Activated CD8-positive, alpha-beta memory T cell treated with anti-CD3 and anti-CD28 coated beads, Interleukin-2, amount 50 U/mL, for 4 hours (primary cell): Measurements from ENCODE around the gene PDE4D.

ENCODE experiments used
- DNase-seq: peaks from one replicate; pipeline ENCODE4 v3.0.0-alpha.2; 2020

The PDE4D gene

GRCh38 chr5:59157068-59157467 lies 736.5 kb downstream of the PDE4D start:
- no peak for DNase-seq

DNA sequence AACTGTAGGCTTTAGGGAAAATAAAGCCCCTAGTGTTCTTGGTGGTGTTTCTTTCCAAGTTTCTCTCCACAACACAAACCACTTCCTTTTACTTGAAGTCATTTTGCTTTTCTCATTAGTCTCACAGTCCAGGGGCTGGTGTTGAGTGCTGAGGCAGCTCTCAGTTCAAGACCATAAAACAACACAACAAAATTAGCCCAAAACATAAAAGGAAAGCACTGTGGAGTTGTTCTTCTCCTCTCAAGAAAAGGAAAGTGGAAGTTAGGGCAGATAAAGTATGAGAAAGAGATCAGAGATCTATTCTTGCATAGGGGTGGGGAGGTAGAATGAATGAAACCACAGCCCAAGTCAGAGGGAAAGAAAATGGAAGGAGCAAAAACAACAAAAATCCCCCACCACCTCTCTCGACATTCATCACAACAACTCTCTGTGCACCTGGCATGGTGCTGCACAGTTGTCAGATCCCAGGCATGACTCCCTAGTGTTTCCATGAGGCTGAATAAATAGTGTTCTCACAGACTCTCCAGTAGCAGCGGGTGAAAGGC lies 740.8 kb downstream of the PDE4D start:
- no peak for DNase-seq

GRCh38 chr5:59151162-59151889 lies 742.2 kb downstream of the PDE4D start:
- DNase-seq = no peak

GRCh38 chr5:59149827-59150226 lies 743.7 kb downstream of the PDE4D start:
- no peak for DNase-seq

GRCh38 chr5:59149271-59149670 lies 744.3 kb downstream of the PDE4D start:
- DNase-seq = no peak

GRCh38 chr5:59146729-59147128 lies 746.8 kb downstream of the PDE4D start:
- DNase-seq = no peak

- no peak for DNase-seq
Measured at GRCh38 chr5:59143926-59144333, 749.6 kb downstream of the PDE4D start.

DNA sequence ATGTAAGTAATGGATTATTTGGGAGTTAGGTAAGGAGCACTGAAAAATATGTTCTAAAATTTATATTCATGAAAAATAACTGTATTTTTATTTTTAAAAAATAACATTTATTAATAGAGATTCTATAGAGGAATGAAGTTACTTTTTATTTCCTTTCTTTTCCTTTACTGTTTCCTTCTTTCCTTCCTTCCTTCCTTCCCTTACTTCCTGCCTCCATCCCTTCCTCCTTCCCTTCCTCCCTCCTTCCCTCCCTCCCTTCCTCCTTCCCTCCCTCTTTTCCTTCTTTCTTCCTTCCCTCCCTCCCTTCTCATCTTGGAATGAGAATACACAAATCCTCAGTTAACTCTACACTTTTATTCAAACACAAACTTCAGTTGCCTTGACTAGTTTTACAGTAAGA lies 750.6 kb downstream of the PDE4D start:
- no peak for DNase-seq

DNA sequence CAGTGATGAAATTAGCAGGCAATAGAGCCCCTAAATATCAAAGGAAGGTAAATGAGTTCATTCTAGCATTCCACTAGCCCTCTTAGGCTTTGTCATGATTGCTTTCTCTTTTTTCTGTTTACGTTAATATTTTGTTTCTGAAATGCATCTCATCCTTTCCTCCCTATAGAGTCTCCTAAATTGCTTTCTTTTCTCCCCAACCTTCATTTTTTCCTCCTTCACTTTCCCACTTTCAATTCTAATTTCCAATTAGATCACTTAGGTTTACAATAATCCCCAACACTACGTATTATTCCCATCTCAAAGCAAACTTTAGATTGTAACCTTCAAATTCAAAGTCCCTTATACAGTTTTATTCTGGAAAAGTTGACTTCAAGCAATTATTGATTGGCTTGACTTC lies 751.4 kb downstream of the PDE4D start:
- DNase-seq = no peak

DNA sequence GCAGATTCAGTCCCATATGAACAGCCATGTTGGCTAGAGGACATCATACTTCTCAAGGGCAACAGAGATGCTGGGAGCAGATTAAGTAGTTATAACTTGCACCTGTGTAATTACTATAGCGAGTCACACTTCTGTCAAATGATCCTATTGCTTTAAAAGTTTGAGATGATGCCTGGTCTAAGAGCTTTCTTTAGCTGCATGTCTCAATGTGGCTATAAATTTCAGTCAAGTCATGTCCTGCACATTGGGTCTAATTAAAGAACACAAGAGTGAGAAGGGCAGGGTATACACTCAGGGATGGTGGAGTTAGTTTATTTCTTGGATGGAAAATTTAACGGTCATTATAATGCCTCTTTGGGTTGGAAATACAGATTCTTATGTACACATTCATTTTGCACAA lies 753.4 kb downstream of the PDE4D start:
- DNase-seq = no peak

- DNase-seq = no peak
Measured at GRCh38 chr5:59139695-59140094, 753.8 kb downstream of the PDE4D start.

GRCh38 chr5:59138509-59138908 lies 755.0 kb downstream of the PDE4D start:
- no peak for DNase-seq

GRCh38 chr5:59137846-59138245 lies 755.7 kb downstream of the PDE4D start:
- no peak for DNase-seq

- no peak for DNase-seq
Measured at GRCh38 chr5:59136549-59136948, 757.0 kb downstream of the PDE4D start.

DNA sequence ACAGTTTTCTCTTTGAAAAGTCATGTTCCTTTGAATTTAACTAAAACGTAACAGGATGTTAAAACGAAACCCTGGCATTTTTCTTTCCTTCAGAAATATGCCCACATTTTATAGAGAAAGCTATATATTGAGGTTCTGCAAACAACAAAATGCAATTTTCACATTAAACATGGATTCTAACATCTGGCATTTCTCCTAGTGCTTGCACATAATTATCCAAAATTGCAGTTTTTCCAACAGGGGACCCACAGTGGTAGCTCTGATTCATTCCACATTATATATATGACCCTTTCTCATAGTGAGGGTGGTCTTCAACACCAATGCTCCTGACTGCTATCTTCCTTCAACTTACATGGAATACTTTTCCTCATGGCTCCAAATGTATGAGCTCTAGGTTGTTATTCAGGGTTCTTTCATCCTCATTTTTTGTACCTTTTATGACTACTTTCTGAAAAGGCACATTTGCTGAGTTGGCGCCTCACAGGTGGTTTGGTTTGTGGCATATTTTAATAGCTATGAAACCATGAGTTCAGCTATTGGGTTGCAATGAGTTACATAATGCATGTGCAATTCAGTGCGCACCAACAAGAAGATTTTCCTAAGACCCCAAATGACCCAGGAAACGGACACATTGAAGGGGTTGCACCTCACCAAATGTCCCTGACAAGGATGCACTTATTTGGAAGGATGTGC lies 758.9 kb downstream of the PDE4D start:
- DNase-seq = no peak

- DNase-seq = no peak
Measured at GRCh38 chr5:59133764-59134261, 759.7 kb downstream of the PDE4D start.

DNA sequence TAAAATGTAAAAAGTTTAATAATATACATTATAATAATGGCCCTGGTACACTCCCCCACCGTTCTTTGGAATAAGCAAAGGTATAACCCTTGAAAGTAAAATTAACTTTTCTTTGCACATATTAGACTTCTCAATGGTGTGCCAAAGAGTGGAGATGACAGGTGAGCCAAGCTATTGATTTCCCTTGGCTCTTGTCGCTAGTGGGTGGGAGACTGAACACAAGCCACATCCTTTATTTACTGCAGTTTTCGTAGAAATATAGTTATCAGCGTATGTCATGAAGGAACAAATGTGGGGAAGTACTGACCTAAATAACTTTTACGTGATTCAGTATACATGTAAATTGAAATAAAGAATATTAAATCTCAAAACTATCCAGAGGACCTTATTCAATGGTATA lies 761.4 kb downstream of the PDE4D start:
- no peak for DNase-seq

DNA sequence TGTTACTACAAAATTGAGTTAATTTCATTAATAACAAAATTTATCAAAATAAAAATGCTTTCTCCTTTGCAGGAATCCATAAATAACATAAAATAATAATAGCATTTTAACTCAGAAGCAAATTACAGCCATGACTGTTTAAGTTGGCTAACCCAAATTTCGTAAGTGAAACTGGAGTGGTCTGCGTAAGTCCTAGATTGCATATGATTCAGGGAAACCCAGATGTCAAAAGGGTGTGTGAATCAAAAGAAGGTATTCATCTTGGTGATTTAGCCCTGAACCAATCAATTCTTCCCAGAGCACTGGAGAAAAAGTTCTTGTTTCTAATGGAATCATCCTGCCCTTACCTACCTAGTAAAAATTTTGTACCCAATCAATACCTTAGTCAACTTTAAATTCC lies 763.1 kb downstream of the PDE4D start:
- DNase-seq = no peak

GRCh38 chr5:59128646-59129290 lies 764.8 kb downstream of the PDE4D start:
- no peak for DNase-seq

DNA sequence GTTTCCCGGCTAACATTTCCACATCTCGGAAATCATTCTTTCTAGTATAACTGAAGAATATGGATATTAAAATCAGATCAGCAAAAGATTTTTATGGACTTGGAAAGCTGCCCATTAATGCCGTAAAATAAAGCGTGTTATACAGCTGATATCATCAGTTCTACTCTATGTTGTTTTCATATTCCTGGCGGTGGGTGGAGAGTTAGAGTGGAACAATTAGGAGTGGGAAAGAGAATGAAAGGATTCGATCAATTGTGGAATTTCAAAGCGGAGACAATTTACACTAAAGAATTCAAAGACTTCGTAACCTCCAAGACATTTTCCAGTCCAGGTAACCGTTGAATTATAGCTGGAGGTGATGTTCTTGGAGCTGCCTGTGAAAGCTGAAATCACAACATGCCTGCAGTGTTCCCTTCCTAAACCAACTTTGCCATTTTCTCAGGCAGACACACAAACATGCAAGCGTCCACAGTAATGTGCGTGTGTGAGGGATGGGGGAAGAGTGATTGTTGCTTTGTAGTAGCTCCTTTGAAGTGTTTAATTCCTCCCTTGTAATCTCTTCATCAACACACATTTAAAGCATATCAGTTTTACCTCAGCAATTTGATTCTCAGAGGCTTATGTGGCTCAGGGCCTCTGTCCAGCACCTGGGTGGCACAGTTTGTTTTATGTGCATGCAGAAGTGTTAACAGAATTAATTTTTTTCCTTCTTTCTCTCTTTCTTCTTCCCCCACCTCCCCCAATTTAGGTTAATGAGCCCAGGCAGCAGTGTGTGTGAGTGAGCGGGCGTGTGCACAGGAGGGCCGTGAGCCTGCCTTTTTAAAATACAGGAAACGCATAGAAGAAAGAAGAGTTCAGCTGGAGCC lies 766.6 kb downstream of the PDE4D start:
- DNase-seq = no peak

- DNase-seq = no peak
Measured at GRCh38 chr5:59126016-59126707, 767.4 kb downstream of the PDE4D start.
